ENCODE measurements around the gene VPS52.

Gene VPS52

DNA sequence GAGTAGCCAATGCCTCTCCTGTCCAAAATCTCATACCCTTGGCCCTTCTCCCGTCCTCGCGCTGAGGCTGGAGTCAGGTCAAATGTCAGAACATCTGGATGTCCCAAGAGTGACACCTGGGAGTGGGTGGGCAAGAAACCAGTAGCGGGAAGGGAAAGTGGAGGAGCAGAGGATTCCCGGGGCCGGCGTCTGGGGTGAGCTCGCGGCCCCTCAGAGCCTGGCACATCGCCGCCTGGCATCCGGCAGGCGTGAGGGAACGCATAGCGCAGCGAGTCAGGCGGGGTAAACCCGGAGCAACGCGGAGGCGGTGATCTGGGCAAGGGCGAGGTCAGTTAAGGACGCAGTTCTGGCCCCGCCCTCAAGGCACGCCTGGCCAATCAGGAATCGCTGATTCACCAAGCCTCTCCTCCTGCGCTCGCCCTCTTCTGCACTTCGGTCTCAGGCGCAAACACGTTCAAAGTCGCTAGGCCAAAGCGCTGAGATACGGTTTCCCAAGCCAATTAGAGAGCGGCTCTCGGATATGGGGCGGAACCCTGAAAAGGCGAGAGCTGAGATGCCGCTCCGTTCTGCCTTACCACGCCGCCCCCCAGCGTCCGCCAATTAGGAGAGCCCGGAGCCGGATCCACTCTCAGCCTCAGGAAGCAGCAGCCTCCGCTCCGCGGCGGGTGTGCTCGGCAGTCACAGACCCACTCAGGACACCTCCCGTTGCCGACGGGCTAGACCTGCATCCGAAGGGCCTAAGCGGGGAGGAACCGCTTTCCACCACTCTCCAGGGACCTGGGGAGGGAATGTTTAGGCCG, 22.5 kb downstream of the VPS52 start:
- DNase-seq (ENCODE audit: low read depth), result peak; percentile 100
- TF ChIP-seq, protein P1, sequence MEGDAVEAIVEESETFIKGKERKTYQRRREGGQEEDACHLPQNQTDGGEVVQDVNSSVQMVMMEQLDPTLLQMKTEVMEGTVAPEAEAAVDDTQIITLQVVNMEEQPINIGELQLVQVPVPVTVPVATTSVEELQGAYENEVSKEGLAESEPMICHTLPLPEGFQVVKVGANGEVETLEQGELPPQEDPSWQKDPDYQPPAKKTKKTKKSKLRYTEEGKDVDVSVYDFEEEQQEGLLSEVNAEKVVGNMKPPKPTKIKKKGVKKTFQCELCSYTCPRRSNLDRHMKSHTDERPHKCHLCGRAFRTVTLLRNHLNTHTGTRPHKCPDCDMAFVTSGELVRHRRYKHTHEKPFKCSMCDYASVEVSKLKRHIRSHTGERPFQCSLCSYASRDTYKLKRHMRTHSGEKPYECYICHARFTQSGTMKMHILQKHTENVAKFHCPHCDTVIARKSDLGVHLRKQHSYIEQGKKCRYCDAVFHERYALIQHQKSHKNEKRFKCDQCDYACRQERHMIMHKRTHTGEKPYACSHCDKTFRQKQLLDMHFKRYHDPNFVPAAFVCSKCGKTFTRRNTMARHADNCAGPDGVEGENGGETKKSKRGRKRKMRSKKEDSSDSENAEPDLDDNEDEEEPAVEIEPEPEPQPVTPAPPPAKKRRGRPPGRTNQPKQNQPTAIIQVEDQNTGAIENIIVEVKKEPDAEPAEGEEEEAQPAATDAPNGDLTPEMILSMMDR (IDR thresholded peaks at IDR 0.05; ENCODE audit: insufficient read depth, low read depth, low read length, missing control alignments), result peak; percentile 16
- H3K4me3 ChIP-seq (ENCODE audit: low read length), result peak overlapping the region; percentile 77

DNA sequence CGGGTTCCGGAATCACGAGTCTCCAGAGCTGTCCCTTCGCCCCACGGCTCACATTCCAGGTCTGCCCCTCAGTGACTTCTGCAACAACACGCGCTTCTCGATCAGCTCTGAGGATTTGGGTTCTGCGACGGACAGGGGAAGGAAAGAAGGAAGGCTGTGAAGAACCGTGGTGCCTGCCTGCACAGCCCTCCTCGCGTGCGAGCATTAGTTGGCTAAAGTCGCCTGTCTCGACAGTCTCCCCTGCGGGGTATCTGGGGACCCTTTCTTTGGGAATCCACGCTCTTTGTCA, 23.1 kb downstream of the VPS52 start:
- DNase-seq (ENCODE audit: low read depth), result peak; percentile 56
- peak overlapping the region; percentile 52 for H3K4me3 ChIP-seq (ENCODE audit: low read length)
- TF ChIP-seq, protein P1 (IDR thresholded peaks at IDR 0.05; ENCODE audit: insufficient read depth, low read depth, low read length, missing control alignments), result no peak

DNA sequence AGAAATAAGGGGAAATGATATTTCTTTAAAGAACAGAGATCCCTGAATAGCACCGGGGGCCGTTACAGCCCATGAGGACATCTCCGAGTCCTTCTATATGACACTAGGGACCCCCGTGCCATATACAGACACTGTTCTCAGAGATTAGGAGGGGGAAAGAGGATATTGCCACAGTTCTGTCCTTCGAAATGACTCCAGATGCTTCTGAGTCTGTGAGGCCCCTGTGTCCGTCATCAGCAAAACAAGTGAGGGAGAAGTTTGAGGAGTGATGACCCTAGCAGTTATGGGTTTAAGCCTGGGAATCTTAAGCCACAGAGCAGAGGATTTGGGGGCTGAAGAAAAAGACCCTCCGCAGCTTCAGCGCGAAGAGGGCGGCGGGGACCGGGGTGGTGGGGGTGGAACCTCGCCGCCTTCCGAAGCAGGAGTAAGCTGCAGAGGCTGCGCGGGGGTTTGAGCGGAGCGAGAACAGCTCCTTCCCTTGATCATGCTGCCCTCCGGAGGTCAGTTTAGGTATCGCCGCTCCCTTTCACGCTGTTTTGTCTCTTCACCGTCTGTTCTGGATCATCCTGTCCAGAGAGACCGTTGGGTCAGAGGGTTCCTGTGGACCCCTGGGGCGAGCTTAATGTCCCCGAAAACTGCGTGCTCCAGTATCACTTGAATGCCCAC, 23.6 kb downstream of the VPS52 start:
- peak overlapping the region; percentile 52 for H3K4me3 ChIP-seq (ENCODE audit: low read length)
- TF ChIP-seq, protein P1 (IDR thresholded peaks at IDR 0.05; ENCODE audit: insufficient read depth, low read depth, low read length, missing control alignments), result peak; percentile 93
- peak; percentile 87 for DNase-seq (ENCODE audit: low read depth)

DNA sequence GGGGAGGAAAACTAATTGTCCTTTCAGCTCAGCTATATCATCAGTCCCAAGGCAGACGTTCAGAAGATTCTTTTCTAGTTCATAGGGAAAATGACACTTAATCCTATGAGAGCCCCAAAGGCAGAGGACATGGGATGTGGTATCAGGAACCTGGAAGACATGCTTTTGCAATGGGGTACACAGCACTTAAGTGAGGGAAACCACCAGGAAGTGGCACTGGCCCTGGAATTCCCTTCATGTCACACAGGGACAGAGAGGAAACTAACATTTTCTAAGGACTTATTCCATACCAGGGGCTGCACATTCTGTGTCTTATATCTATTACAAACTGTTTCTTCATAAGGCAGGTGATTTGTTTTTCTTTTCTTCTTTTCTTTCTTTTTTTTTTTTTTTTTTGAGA, 28.2 kb downstream of the VPS52 start:
- DNase-seq (ENCODE audit: low read depth), result no peak
- TF ChIP-seq, protein P1 (IDR thresholded peaks at IDR 0.05; ENCODE audit: insufficient read depth, low read depth, low read length, missing control alignments), result no peak
- no peak overlapping the region for H3K4me3 ChIP-seq (ENCODE audit: low read length)

DNA sequence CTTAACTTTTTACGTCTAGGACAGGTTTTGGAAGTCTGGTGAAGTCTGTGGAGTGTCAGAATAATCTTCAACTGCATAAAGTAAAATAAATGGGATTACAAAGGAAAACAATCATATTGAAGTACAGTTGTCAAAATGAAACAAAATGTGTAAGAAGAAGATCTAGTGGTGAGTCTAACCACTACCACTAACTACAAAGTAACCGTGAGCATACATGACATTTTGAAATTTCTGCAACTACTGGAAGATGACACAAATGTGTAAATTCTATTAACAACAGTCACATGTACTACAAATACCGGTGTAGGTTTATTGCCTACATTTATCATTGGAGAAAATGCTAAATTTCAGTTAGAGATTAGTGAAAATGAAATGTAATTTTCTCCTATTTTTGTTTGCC, 29.7 kb downstream of the VPS52 start:
- no peak overlapping the region for H3K4me3 ChIP-seq (ENCODE audit: low read length)
- TF ChIP-seq, protein P1 (IDR thresholded peaks at IDR 0.05; ENCODE audit: insufficient read depth, low read depth, low read length, missing control alignments), result no peak
- DNase-seq (ENCODE audit: low read depth), result no peak

DNA sequence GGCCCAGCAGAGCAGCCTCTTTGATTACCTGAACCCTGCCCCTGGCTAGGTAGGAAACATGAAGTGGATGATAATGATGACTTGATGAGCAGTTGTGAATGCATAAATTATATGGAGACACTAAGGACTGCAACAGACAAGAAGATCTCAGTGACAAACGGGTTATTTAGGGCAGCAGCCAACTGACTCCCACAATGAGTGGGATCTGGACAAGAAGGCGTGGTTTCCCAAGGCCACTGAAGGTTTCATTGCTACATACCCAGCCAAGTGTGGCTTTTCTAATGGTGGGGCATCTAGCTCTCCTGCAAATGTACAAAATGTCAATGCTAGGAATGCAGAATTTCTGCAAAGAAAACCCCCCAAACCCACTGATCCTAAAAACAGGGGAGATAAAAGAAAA, 33.9 kb downstream of the VPS52 start:
- H3K4me3 ChIP-seq (ENCODE audit: low read length), result no peak overlapping the region
- TF ChIP-seq, protein P1 (IDR thresholded peaks at IDR 0.05; ENCODE audit: insufficient read depth, low read depth, low read length, missing control alignments), result no peak
- DNase-seq (ENCODE audit: low read depth), result no peak

Measured in epithelial cell of esophagus (primary cell).